ENCODE data around the gene NHLH2. TPM values are rescaled to one million over a fixed set of nuclear protein-coding genes. Genes with fewer than 3 reads are reported as not detected.
A peak's percentile ranks its signal among the peaks of the same experiment; 100 is the strongest.

Gene NHLH2
- total RNA-seq, 3 donors from 2014 or later = not detected

- no peaks in the 10 kb centered on the region for H3K36me3 Mint-ChIP-seq (ENCODE audit: insufficient read depth)
- H3K27me3 Mint-ChIP-seq (ENCODE audit: low read depth) = peaks cover 56% of the 10 kb centered on the region
- H3K4me3 Mint-ChIP-seq = peak overlapping the region; percentile 46
- H3K9me3 Mint-ChIP-seq = no peaks in the 10 kb centered on the region
- DNase-seq (no peak), ATAC-seq (peak; percentile 75 to 78)
- peaks cover 10% of the 10 kb centered on the region for H3K4me1 Mint-ChIP-seq (ENCODE audit: low read depth)
Observed at GRCh38 chr1:115828101-115829022, 12.6 kb downstream of the NHLH2 start.

GRCh38 chr1:115827452-115828044 lies 13.4 kb downstream of the NHLH2 start:
- no peak overlapping the region for H3K4me3 Mint-ChIP-seq
- no peaks in the 10 kb centered on the region for H3K9me3 Mint-ChIP-seq
- peaks cover 10% of the 10 kb centered on the region for H3K4me1 Mint-ChIP-seq (ENCODE audit: low read depth)
- no peaks in the 10 kb centered on the region for H3K36me3 Mint-ChIP-seq (ENCODE audit: insufficient read depth)
- no peak for DNase-seq
- ATAC-seq = no peak
- peaks cover 52% of the 10 kb centered on the region for H3K27me3 Mint-ChIP-seq (ENCODE audit: low read depth)

GRCh38 chr1:115826628-115827027 lies 14.3 kb downstream of the NHLH2 start:
- H3K27me3 Mint-ChIP-seq (ENCODE audit: low read depth) = peaks cover 45% of the 10 kb centered on the region
- peaks cover 10% of the 10 kb centered on the region for H3K4me1 Mint-ChIP-seq (ENCODE audit: low read depth)
- no peaks in the 10 kb centered on the region for H3K9me3 Mint-ChIP-seq
- no peaks in the 10 kb centered on the region for H3K36me3 Mint-ChIP-seq (ENCODE audit: insufficient read depth)
- DNase-seq (no peak), ATAC-seq (no peak)
- no peak overlapping the region for H3K4me3 Mint-ChIP-seq

GRCh38 chr1:115822117-115822516 lies 18.8 kb downstream of the NHLH2 start:
- H3K4me1 Mint-ChIP-seq (ENCODE audit: low read depth) = no peaks in the 10 kb centered on the region

GRCh38 chr1:115815694-115816093 lies 25.2 kb downstream of the NHLH2 start:
- H3K36me3 Mint-ChIP-seq (ENCODE audit: insufficient read depth) = no peaks in the 10 kb centered on the region
- ATAC-seq (no peak), DNase-seq (no peak)
- peaks cover 23% of the 10 kb centered on the region for H3K27me3 Mint-ChIP-seq (ENCODE audit: low read depth)
- no peaks in the 10 kb centered on the region for H3K4me1 Mint-ChIP-seq (ENCODE audit: low read depth)
- H3K4me3 Mint-ChIP-seq = no peak overlapping the region
- no peaks in the 10 kb centered on the region for H3K9me3 Mint-ChIP-seq

More at GRCh38 chr1:115822117-115822516, 18.8 kb downstream of the NHLH2 start:
- no peak for DNase-seq
- Mint-ChIP-seq H3K36me3 (ENCODE audit: insufficient read depth) (no peaks in the 10 kb centered on the region), H3K27me3 (ENCODE audit: low read depth) (peaks cover 26% of the 10 kb centered on the region), H3K9me3 (no peaks in the 10 kb centered on the region), H3K4me3 (no peak overlapping the region)
- ATAC-seq = no peak

GRCh38 chr1:115814685-115815398 lies 26.1 kb downstream of the NHLH2 start:
- H3K9me3 Mint-ChIP-seq = no peaks in the 10 kb centered on the region
- no peak for ATAC-seq
- H3K4me1 Mint-ChIP-seq (ENCODE audit: low read depth) = no peaks in the 10 kb centered on the region
- no peak overlapping the region for H3K4me3 Mint-ChIP-seq
- DNase-seq = no peak
- no peaks in the 10 kb centered on the region for H3K36me3 Mint-ChIP-seq (ENCODE audit: insufficient read depth)
- peaks cover 23% of the 10 kb centered on the region for H3K27me3 Mint-ChIP-seq (ENCODE audit: low read depth)

GRCh38 chr1:115813727-115814126 lies 27.2 kb downstream of the NHLH2 start:
- peaks cover 24% of the 10 kb centered on the region for H3K27me3 Mint-ChIP-seq (ENCODE audit: low read depth)
- no peaks in the 10 kb centered on the region for H3K36me3 Mint-ChIP-seq (ENCODE audit: insufficient read depth)
- no peak overlapping the region for H3K4me3 Mint-ChIP-seq
- ATAC-seq (no peak), DNase-seq (no peak)
- H3K9me3 Mint-ChIP-seq = no peaks in the 10 kb centered on the region
- H3K4me1 Mint-ChIP-seq (ENCODE audit: low read depth) = no peaks in the 10 kb centered on the region

- H3K36me3 Mint-ChIP-seq (ENCODE audit: insufficient read depth) = no peaks in the 10 kb centered on the region
- H3K27me3 Mint-ChIP-seq (ENCODE audit: low read depth) = peaks cover 18% of the 10 kb centered on the region
- no peak for ATAC-seq
- no peaks in the 10 kb centered on the region for H3K4me1 Mint-ChIP-seq (ENCODE audit: low read depth)
- H3K4me3 Mint-ChIP-seq = no peak overlapping the region
- no peak for DNase-seq
- H3K9me3 Mint-ChIP-seq = no peaks in the 10 kb centered on the region
Observed at GRCh38 chr1:115811140-115811828, 29.6 kb downstream of the NHLH2 start.

- Mint-ChIP-seq H3K4me3 (no peak overlapping the region), H3K9me3 (no peaks in the 10 kb centered on the region), H3K4me1 (ENCODE audit: low read depth) (no peaks in the 10 kb centered on the region), H3K36me3 (ENCODE audit: insufficient read depth) (no peaks in the 10 kb centered on the region), H3K27me3 (ENCODE audit: low read depth) (peaks cover 13% of the 10 kb centered on the region)
- DNase-seq = no peak
- ATAC-seq = no peak
Observed at GRCh38 chr1:115810609-115811008, 30.3 kb downstream of the NHLH2 start.

GRCh38 chr1:115809847-115810246 lies 31.1 kb downstream of the NHLH2 start:
- H3K36me3 Mint-ChIP-seq (ENCODE audit: insufficient read depth) = no peaks in the 10 kb centered on the region

GRCh38 chr1:115809076-115809475 lies 31.9 kb downstream of the NHLH2 start:
- ATAC-seq (no peak), DNase-seq (no peak)
- Mint-ChIP-seq H3K4me1 (ENCODE audit: low read depth) (no peaks in the 10 kb centered on the region), H3K36me3 (ENCODE audit: insufficient read depth) (no peaks in the 10 kb centered on the region), H3K4me3 (no peak overlapping the region), H3K9me3 (no peaks in the 10 kb centered on the region), H3K27me3 (ENCODE audit: low read depth) (peaks cover 17% of the 10 kb centered on the region)

More at GRCh38 chr1:115809847-115810246, 31.1 kb downstream of the NHLH2 start:
- Mint-ChIP-seq H3K4me3 (no peak overlapping the region), H3K27me3 (ENCODE audit: low read depth) (peaks cover 17% of the 10 kb centered on the region), H3K4me1 (ENCODE audit: low read depth) (no peaks in the 10 kb centered on the region), H3K9me3 (no peaks in the 10 kb centered on the region)
- DNase-seq (no peak), ATAC-seq (no peak)

- Mint-ChIP-seq H3K4me1 (ENCODE audit: low read depth) (no peaks in the 10 kb centered on the region), H3K27me3 (ENCODE audit: low read depth) (peaks cover 15% of the 10 kb centered on the region), H3K4me3 (no peak overlapping the region)
Observed at GRCh38 chr1:115807723-115808122, 33.2 kb downstream of the NHLH2 start.

GRCh38 chr1:115805597-115805996 lies 35.3 kb downstream of the NHLH2 start:
- Mint-ChIP-seq H3K36me3 (ENCODE audit: insufficient read depth) (no peaks in the 10 kb centered on the region), H3K4me1 (ENCODE audit: low read depth) (no peaks in the 10 kb centered on the region), H3K9me3 (no peaks in the 10 kb centered on the region), H3K4me3 (no peak overlapping the region), H3K27me3 (ENCODE audit: low read depth) (peaks cover 13% of the 10 kb centered on the region)
- ATAC-seq (no peak), DNase-seq (no peak)

More at GRCh38 chr1:115807723-115808122, 33.2 kb downstream of the NHLH2 start:
- no peaks in the 10 kb centered on the region for H3K36me3 Mint-ChIP-seq (ENCODE audit: insufficient read depth)
- no peaks in the 10 kb centered on the region for H3K9me3 Mint-ChIP-seq
- DNase-seq = peak; percentile 8
- ATAC-seq = peak in 1 of 2 donors; percentile 46

GRCh38 chr1:115802416-115802815 lies 38.5 kb downstream of the NHLH2 start:
- Mint-ChIP-seq H3K4me1 (ENCODE audit: low read depth) (no peaks in the 10 kb centered on the region), H3K4me3 (no peak overlapping the region), H3K27me3 (ENCODE audit: low read depth) (peaks cover 5% of the 10 kb centered on the region), H3K9me3 (no peaks in the 10 kb centered on the region), H3K36me3 (ENCODE audit: insufficient read depth) (no peaks in the 10 kb centered on the region)
- DNase-seq (no peak), ATAC-seq (no peak)

Measured in activated T-cell treated with anti-CD3 and anti-CD28 coated beads, Interleukin-2, amount 50 U/mL, for 4 hours (primary cell).